ENCODE measurements around the gene THSD4. TPM values are rescaled to one million over a fixed set of nuclear protein-coding genes. Genes with fewer than 3 reads are reported as not detected.

THSD4 gene
- total RNA-seq, 2 experiments from 2014 or later = not detected

DNA sequence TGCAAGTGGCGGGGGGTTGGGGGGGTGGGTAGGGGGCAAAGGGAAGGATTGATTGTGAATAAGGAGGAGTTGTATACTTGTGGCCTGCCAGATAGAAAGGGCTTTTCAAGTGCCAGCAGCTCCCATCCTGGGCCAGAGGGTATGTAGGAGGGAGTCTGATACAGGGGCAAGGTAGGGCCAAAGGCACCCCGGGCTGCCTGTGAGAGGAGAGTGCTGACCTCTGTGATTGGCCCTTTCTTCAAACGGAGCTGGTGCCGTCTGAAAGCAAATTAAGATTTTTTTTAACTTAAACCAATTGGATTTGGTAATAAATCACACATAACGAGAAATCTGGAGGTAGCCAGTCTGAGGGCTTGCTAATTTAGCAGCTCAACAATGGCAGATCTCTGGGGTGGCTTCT lies 229.9 kb downstream of the THSD4 start:
- no peak for TF ChIP-seq EZH2phosphoT487 (IDR thresholded peaks at IDR 0.05; ENCODE audit: borderline replicate concordance, low read depth, low read length)
- TF ChIP-seq, protein P1, sequence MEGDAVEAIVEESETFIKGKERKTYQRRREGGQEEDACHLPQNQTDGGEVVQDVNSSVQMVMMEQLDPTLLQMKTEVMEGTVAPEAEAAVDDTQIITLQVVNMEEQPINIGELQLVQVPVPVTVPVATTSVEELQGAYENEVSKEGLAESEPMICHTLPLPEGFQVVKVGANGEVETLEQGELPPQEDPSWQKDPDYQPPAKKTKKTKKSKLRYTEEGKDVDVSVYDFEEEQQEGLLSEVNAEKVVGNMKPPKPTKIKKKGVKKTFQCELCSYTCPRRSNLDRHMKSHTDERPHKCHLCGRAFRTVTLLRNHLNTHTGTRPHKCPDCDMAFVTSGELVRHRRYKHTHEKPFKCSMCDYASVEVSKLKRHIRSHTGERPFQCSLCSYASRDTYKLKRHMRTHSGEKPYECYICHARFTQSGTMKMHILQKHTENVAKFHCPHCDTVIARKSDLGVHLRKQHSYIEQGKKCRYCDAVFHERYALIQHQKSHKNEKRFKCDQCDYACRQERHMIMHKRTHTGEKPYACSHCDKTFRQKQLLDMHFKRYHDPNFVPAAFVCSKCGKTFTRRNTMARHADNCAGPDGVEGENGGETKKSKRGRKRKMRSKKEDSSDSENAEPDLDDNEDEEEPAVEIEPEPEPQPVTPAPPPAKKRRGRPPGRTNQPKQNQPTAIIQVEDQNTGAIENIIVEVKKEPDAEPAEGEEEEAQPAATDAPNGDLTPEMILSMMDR (conservative IDR thresholded peaks at IDR 0.05; ENCODE audit: low read length) = no peak
- CTCF ChIA-PET (ENCODE audit: unreplicated experiment) = no interaction called here

DNA sequence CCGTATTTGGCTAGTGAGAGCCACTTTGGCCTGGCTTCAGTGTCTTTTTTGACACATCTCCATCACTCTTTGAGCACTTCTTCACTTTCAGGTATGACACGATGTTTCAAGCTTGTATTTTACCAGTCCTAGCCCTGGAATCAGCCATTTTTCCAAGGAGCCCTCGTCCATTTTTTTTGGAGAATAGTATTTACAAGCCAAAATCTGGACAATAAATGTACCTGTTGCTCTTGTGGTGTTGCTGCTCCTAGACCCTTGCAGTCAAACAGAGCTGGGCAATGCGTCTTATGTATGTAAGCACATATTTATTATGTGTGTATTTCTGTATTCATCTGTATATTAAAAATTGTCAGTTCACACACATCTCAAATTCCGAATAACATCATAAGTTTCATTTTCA lies 231.2 kb downstream of the THSD4 start:
- Histone ChIP-seq H3K79me2 (ENCODE audit: insufficient read depth, low read depth, low read length) (no peaks in the 10 kb centered on the region), H2AFZ (ENCODE audit: low read length) (no peak overlapping the region), H3K36me3 (ENCODE audit: insufficient read depth, low read length) (no peaks in the 10 kb centered on the region), H3K27ac (ENCODE audit: low read depth, low read length, poor library complexity, severe bottlenecking) (no peak overlapping the region), H3K4me3 (ENCODE audit: low read depth, low read length, poor library complexity, severe bottlenecking) (no peak overlapping the region), H3K4me2 (ENCODE audit: low read length) (no peak overlapping the region), H3K9me2 (ENCODE audit: insufficient read depth, low read length) (no peaks in the 10 kb centered on the region), H4K20me1 (ENCODE audit: insufficient read depth, low read length) (no peaks in the 10 kb centered on the region), H3K4me1 (ENCODE audit: insufficient read depth, low read length, poor library complexity, severe bottlenecking) (no peaks in the 10 kb centered on the region), H3K9me3 (ENCODE audit: low read length) (no peaks in the 10 kb centered on the region)
- CTCF ChIA-PET (ENCODE audit: unreplicated experiment) = no interaction called here
- intact Hi-C loops (cut with micrococcal nuclease; ENCODE audit: unreplicated experiment) = no loop called here
- no peak for DNase-seq (ENCODE audit: low spot score)
- no TSS peak for BruUV-seq (replicated peaks)
- TF ChIP-seq EZH2phosphoT487 (IDR thresholded peaks at IDR 0.05; ENCODE audit: borderline replicate concordance, low read depth, low read length) = no peak
- POLR2A ChIA-PET = no interaction called here

More for the DNA sequence above, 229.9 kb downstream of the THSD4 start:
- intact Hi-C loops (cut with micrococcal nuclease; ENCODE audit: unreplicated experiment) = no loop called here
- Histone ChIP-seq H3K9me3 (ENCODE audit: low read length) (no peaks in the 10 kb centered on the region), H3K36me3 (ENCODE audit: insufficient read depth, low read length) (no peaks in the 10 kb centered on the region), H4K20me1 (ENCODE audit: insufficient read depth, low read length) (no peaks in the 10 kb centered on the region), H3K79me2 (ENCODE audit: insufficient read depth, low read depth, low read length) (no peaks in the 10 kb centered on the region), H3K9me2 (ENCODE audit: insufficient read depth, low read length) (no peaks in the 10 kb centered on the region), H3K4me1 (ENCODE audit: insufficient read depth, low read length, poor library complexity, severe bottlenecking) (no peaks in the 10 kb centered on the region), H3K4me2 (ENCODE audit: low read length) (no peak overlapping the region), H3K4me3 (ENCODE audit: low read depth, low read length, poor library complexity, severe bottlenecking) (no peak overlapping the region), H2AFZ (ENCODE audit: low read length) (no peak overlapping the region), H3K27ac (ENCODE audit: low read depth, low read length, poor library complexity, severe bottlenecking) (no peak overlapping the region)
- DNase-seq (ENCODE audit: low spot score) = no peak
- BruUV-seq (replicated peaks) = no TSS peak
- POLR2A ChIA-PET = no interaction called here

DNA sequence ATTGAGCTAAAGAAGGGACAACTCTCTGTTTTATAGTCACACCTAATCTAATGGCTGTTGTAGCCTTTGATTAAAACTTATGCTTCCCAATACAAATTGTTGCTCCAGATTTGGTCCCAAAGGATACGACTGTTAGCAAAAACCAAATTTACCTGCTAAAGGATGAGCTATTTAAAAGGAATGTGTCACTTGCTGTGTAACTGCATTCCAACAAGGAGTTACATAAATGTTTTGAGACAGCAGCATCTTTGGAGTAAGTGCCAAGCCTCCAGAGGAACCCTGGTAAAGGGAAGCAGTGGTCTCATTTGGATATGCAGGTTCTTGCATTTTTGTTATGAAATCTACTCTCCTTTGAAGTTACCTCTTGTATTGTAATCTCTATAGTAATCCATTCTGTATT lies 233.3 kb downstream of the THSD4 start:
- no peak overlapping the region for H3K27ac ChIP-seq (ENCODE audit: low read depth, low read length, poor library complexity, severe bottlenecking)
- H3K4me3 ChIP-seq (ENCODE audit: low read depth, low read length, poor library complexity, severe bottlenecking) = no peak overlapping the region
- no peaks in the 10 kb centered on the region for H4K20me1 ChIP-seq (ENCODE audit: insufficient read depth, low read length)
- POLR2A ChIA-PET = no interaction called here
- no peak overlapping the region for H3K4me2 ChIP-seq (ENCODE audit: low read length)
- TF ChIP-seq EZH2phosphoT487 (IDR thresholded peaks at IDR 0.05; ENCODE audit: borderline replicate concordance, low read depth, low read length) = no peak
- TF ChIP-seq, protein P1 (conservative IDR thresholded peaks at IDR 0.05; ENCODE audit: low read length) = no peak
- no TSS peak for BruUV-seq (replicated peaks)
- H3K9me3 ChIP-seq (ENCODE audit: low read length) = no peaks in the 10 kb centered on the region
- H2AFZ ChIP-seq (ENCODE audit: low read length) = no peak overlapping the region
- no peaks in the 10 kb centered on the region for H3K79me2 ChIP-seq (ENCODE audit: insufficient read depth, low read depth, low read length)
- CTCF ChIA-PET (ENCODE audit: unreplicated experiment) = no interaction called here
- no peak for DNase-seq (ENCODE audit: low spot score)
- no peaks in the 10 kb centered on the region for H3K4me1 ChIP-seq (ENCODE audit: insufficient read depth, low read length, poor library complexity, severe bottlenecking)
- intact Hi-C loops (cut with micrococcal nuclease; ENCODE audit: unreplicated experiment) = no loop called here
- H3K36me3 ChIP-seq (ENCODE audit: insufficient read depth, low read length) = no peaks in the 10 kb centered on the region
- no peaks in the 10 kb centered on the region for H3K9me2 ChIP-seq (ENCODE audit: insufficient read depth, low read length)
